NCI-H2227 treated with DMSO at 0.1 percent for 48 hours (cell line): ENCODE data around the gene PBRM1.

Experiments
- DNase-seq: peaks from one replicate; lab custom pipeline; 2025; lab: John Stamatoyannopoulos, UW

Gene PBRM1

DNA sequence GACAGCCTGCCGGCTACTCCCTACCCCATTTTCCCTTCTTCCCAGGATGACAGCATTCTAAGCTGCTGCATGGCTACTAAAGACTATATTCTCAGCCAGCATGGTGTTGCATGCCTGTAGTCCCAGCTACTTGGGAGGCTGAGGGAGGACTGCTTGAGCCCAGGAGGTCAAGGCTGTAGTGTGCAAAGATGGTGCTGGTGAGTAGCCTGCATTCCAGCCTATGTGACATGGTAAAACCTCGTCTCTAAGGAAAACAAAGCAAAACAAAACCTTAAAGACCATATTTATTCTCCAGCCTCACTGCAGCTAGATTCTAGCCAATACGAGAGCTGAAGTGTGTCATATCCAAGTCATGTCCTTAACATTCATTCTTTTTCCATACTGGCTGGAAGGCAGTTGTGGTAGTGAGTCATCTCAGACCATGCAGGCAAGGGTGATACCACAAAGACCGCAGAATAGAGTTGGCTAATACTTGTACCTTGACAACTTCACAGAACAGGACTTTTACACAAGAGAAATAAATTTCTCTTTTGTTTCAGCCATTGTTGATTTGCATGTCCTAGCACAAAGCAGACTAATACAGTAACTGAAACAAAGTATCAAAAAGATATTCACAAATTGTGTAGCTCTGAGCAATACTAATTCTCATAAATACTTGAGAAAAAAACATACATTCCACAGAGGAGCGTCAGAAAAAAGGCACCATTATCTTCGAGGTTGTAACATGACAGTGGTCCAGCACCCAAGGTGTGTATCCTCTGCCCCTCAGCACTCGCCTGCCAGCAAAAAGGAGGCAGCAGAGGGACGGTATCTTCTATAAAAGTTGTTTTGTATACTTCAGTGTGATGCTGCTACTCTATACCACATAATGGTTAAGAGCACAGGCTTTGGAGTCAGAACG is 14.8 kb downstream of the PBRM1 start:
- DNase-seq: no peak

GRCh38 chr3:52663098-52663497 is 22.6 kb downstream of the PBRM1 start:
- no peak for DNase-seq

GRCh38 chr3:52660046-52660445 is 25.7 kb downstream of the PBRM1 start:
- DNase-seq: no peak

- DNase-seq: no peak
Observed at GRCh38 chr3:52655895-52656294, 29.8 kb downstream of the PBRM1 start.

DNA sequence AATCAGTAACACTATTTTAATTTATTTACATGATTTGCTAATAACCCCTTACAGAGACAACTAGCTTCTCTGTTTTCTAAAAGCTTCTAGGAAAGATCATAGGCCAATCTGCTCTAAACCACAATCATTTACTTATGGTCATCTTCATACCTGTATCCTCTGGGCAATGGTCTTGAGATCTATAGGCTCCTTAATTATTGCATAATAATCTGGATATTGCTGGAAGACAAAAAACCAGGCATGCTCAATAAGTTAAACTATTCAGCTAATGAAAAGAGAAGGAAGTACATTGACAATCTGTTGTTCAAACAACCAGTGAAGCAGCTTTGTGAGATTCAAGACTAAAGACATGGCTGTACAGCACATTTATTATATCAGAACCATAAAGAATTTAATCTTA is 34.1 kb downstream of the PBRM1 start:
- DNase-seq: no peak

GRCh38 chr3:52650439-52650838 is 35.3 kb downstream of the PBRM1 start:
- no peak for DNase-seq

- no peak for DNase-seq
Observed at GRCh38 chr3:52649461-52650210, 36.1 kb downstream of the PBRM1 start.

DNA sequence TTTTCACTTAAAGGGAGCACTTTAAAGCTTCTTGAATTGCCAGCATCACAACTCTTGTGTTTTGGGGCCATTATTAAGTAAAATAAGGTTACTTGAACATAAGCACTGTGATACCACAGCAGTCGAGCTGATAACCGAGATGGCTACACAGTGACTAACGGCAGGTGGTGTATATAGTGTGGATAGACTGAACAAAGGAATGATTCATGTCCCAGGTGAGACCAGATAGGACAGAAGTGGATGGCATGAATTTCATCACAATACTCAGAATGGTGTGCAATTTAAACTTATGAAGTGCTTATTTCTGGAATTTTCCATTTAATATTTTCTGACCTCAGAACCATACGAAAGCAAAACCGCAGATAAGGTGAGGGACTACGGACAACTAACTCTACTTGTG is 40.2 kb downstream of the PBRM1 start:
- no peak for DNase-seq

GRCh38 chr3:52636673-52637072 is 49.0 kb downstream of the PBRM1 start:
- DNase-seq: no peak

GRCh38 chr3:52633786-52634185 is 51.9 kb downstream of the PBRM1 start:
- DNase-seq: no peak

- DNase-seq: no peak
Observed at GRCh38 chr3:52625041-52625440, 60.7 kb downstream of the PBRM1 start.

DNA sequence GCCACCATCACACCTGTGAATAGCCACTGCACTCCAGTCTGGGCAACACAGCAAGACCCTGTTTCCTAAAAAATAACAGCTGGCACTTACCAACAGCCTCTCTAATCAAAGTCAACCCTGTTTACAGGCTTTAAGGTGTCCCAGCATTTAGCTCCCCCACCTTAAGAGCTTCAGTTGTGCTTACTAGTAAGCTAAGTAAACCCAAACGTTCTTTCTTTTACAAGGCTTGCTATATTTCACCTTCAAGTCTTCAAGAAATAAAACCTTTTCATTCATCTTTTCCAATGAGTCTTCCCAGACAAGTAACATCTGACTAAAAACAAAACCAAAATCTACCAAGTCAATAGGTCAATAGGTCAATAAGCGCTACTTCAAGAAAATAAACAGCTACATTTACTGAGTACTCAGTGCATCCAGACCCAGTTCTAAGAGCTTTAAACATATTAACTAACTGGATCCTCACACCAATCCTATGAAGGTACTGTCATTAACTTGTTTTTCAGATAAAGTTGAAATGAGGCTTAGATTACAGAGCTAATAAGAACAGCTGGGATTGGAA is 62.4 kb downstream of the PBRM1 start:
- DNase-seq: no peak

- DNase-seq: no peak
Observed at GRCh38 chr3:52620580-52620979, 65.1 kb downstream of the PBRM1 start.

DNA sequence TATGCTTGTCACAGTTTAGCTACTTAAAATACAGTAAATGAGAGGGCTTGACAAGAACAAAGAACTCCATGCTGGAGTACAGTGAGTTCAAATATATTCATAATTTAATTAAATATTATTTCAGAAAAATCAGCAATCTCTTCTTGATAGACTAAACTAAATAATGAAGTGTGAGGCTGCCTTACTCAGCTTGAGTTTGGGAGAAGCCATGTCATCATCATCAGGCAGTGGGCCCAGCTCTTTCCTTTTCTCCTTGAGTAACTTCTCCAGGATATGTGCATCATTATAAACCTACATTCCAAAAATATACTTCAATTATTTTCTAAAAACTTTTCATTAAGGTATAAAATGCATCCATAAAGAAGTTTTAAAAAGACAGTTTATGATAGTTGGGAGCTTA is 70.5 kb downstream of the PBRM1 start:
- DNase-seq: no peak

DNA sequence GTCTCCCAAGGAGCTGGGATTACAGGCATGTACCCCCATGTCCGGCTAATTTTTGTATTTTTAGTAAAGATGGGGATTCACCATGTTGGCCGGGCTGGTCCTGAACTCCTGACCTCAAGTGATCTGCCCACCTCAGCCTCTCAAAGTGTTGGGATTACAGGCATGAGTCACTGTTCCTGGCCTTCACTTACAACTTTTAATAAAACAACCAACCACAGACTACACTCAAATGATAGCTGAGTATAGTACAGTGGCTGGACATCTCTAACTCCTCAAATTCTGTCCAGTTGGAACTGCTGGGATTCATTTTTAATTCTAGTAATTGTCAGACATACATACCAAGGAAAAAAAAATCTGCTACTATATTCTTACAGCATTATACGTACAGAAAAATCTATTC is 71.0 kb downstream of the PBRM1 start:
- DNase-seq: no peak

- no peak for DNase-seq
Observed at GRCh38 chr3:52609316-52609815, 76.3 kb downstream of the PBRM1 start.

DNA sequence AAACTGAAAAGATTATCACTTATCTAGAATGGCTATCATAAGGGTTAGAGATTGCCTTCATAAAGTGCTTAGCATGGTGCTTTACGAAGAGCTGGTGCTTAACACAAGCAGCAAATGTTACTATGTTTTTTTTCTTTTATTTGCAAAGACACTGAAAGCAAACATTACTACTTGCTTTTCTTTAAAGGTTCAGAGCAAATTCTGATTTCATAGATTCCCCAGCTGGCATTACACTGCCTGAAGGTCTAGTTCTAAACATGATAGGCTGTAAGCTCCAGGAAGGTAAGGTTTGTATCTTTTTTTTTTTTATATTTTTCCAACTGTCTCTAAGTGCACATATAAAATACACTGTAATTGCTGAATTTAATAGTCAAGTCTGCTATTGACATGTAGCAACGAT is 77.4 kb downstream of the PBRM1 start:
- no peak for DNase-seq

DNA sequence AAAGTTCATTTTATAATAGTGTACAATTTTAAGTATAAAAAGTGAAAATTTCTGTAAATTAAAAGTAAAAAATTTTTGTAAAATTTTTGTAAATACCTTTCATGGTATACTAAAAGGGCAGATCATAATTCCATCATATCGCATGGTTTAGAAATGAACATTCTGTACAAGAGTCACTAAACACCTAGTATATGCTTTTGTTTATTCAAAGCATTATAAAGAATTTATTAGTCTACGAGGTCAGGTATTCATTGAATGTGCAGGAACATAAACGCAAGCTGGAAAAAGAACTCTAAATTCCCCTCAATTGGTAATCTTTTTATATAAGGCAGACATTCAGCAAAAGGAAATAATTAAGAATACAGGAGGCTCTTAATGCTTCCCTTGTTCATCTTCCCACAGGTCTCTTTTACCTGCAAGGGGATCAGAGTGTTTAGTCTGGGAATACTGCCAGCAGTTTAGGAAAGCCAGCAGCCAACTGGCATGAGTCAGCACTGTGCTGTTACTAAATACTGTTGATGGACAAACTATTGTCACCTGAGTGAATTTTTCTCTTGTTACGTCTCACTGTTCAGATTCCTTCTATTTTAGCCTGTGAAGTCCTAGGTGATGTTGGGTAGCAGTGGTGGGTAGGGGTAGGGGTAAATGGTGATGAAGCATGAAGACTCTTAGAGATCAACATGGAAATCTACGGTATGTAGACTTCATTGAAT is 79.2 kb downstream of the PBRM1 start:
- DNase-seq: no peak

DNA sequence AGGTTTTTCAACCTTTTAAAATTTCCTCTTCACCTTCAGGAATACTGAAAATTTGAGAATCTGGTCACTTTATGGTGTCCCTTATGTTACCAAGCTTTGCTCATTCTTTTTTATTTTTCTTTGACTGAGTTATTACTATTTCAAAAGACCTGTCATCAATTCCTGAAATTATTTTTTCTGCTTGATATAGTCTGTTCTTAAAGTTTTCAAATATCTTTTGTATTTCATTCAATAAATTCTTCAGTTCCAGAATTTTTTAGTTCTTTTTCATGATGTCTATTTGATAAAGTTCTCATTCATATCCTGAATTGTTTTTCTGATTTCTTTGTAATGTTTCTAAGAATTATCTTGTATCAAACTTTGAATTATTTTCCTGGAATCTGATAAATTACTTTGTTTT is 85.5 kb downstream of the PBRM1 start:
- no peak for DNase-seq

- DNase-seq: no peak
Observed at GRCh38 chr3:52596658-52597265, 89.0 kb downstream of the PBRM1 start.

- no peak for DNase-seq
Observed at GRCh38 chr3:52593103-52593502, 92.6 kb downstream of the PBRM1 start.
